ELR (cell line): ENCODE data around the gene PPP4R2.

Source experiments
- DNase-seq: peaks from one replicate; pipeline ENCODE4 v3.0.0-alpha.2; 2015; ENCODE audit warnings: low read depth

PPP4R2 gene

DNA sequence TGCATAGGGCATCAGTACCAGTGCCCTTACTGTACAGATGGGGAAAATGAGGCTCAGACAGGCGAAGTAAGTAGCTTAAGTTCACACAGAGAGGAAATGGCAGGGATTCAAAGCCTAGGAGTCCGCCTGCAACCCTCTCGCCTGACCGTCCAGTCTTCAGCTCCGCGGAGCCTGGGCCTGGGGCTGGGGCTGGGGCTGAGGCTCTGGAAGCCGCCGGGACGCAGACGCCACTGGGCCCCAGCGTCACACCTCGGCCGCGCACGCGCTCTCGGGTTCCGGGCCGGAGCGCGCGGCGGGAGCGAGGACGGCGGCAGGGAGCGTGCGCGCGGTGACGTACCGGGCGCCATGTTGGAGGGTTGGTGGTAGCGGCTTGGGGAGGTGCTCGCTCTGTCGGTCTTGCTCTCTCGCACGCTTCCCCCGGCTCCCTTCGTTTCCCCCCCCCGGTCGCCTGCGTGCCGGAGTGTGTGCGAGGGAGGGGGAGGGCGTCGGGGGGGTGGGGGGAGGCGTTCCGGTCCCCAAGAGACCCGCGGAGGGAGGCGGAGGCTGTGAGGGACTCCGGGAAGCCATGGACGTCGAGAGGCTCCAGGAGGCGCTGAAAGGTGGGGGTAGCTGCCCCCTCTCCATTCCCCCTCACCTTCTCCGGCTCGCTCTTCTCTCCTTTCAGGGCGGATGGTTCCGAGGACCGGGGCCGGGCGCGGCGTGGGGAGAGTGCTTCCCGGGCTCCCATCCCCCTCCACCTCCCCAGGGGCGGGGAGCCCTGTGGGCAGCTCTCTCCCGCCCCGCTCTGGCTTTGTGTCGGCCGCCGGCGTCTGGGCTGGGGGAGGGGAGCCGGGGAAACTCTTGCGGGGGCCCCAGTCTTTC lies at the start of gene PPP4R2:
Gene PPP4R2, plus strand, starts transcription at position 339 of the 861 bp plus-strand sequence. Its CDS starts 227 bp downstream, at position 566.
- peak; percentile 89 for DNase-seq

GRCh38 chr3:72947715-72948490 lies 48.7 kb upstream of the PPP4R2 start:
- no peak for DNase-seq

- DNase-seq: no peak
These were observed 47.6 kb upstream of the PPP4R2 start for GRCh38 chr3:72949016-72949415.

DNA sequence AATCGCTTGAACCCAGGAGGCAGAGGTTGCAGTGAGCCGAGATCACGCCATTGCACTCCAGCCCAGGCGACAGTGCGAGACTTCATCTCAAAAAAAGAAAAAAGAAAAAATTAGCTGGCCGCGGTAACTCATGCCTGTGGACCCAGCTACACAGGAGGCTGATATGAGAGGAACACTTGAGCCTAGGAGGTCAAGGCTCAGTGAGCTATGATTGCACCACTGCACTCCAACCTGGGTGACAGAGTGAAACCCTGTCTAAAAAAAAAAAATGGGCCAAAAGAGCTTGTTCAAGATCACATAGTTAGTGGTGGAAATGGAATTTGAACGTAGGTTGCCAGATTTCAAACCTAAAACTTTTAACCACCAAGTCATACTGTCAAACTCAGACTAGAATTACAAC lies 46.2 kb upstream of the PPP4R2 start:
- no peak for DNase-seq

DNA sequence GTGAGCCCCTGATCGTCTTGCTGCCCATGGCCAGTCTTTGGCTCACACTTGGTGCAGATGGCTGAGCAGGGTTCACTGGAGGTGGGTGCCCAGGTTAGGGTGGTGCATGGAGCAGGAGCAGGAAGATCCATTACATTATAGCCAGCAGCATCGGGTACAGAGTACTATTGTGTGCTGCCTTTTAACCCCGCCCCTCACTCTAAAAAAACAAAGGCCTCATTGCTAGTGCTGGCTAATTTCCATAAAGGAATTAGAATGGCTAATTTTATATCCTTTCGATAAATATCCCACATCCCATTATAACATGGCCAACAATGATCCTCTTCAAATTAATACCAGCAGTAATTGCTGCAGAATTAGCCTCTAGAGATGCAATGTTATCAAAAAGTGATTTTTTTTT lies 45.8 kb upstream of the PPP4R2 start:
- no peak for DNase-seq

- DNase-seq: no peak
These were observed 45.3 kb upstream of the PPP4R2 start for GRCh38 chr3:72951259-72951722.

DNA sequence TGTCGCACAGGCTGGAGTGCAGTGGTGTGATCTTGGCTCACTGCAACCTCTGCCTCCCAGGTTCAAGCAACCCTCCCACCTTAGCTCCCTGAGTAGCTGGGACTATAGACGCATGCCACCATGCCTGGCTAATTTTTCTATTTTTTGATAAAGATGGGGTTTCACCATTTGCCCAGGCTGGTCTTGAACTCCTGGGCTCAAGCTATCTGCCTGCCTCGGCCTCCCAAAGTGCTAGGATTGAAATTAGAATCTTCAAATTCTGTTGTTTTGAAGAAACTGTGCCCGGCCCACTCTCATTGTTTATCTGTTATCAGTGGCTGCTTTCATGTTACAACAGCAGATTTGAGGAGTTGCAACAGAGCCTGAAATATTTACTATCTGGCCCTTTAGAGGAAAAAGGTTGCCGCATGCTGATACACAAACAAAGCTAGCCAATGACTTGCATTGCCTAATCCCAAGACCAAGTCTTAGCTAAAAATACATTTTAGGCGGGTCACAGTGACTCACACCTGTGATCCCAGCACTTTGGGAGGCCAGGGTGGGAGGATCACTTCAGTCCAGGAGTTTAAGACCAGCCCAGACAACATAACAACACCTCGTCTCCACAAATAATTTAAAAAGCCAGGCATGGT lies 43.2 kb upstream of the PPP4R2 start:
- DNase-seq: no peak

DNA sequence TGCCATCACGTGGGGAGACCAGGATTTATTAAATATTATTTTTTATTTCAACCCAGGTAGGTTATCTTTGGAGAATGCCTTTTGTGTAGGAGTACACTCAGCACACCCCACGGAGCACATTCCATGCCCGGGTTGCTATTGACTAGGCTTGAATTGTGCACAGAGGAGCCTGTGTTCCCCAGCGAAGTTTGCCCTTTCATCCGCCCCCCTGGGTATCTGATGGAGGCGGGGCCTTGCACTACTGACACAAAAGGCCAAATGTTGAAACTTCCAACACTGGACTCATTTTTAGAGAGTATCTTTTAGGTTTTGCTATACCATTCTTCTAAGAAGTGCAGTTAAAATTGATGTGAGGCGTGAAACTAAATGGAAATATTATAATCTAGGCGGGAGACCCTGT lies 39.3 kb upstream of the PPP4R2 start:
- DNase-seq: no peak

DNA sequence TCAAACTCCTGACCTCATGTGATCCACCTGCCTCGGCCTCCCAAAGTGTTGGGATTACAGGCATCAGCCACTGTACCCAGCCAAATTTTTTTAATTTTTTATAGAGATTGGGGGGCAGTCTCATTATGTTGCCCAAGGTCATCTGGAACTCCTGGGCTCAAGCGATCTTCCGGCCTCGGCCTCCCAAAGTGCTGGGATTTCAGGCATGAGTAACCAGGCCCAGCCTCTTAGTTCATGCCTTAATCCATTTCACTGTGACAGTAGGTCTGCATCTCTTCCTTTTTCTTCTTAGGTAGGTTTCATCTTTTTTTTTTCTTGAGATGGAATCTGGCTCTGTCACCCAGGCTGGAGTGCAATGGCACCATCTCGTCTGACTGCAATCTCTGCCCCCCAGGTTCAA lies 37.3 kb upstream of the PPP4R2 start:
- no peak for DNase-seq

DNA sequence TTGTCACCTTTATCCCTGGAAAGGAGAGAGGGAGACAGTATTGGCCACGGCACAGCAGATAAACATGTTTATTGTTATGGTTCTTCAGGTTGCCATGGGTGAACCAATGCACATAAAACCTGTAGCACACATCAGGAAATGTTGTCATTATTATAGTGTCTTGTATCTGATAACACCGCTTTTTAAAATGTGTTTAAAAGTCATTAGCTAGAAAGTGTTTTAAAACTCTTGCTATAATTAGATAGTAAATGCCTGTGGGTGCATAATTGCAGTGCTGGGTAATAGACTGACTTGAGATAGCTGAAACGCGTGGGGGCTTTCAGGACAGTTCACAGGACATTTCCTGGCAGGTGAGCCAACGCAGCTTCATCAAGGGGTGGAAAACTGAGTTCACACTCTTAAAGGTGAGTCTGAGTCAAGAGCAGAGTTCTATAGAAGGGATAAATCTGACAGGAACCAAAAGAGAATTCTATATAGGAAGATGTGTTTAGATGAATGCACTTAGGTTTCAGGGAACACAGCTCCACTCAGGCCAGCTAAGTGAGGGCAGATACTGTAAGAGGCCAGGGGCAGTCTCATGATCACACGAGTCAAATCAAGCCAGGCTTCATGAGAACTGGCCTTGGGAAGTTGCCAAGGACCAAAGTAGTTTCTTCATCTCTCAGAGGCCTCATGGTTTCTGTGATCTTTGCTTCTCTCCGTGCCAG lies 35.6 kb upstream of the PPP4R2 start:
- DNase-seq: no peak

- DNase-seq: no peak
These were observed 34.9 kb upstream of the PPP4R2 start for GRCh38 chr3:72961752-72962151.

DNA sequence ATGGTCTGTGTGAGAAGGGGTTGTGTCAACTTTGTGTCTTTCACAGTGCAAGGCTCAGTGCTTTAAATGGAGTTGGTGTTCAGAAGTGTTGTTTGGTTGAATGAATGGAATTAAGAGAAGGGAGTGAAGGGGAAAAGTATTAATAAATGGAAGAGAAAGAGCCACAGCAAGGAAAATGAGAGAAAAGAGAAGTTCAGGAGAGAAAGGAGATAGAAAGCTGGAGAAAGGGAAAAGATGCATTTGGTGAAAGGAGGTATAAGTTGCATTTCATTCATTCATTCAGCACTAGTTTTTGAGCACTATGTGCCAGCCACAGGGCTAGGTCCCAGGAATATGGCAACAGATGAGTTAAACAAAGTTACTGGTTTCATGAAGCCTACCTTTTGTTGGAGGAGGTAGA lies 34.3 kb upstream of the PPP4R2 start:
- DNase-seq: no peak

DNA sequence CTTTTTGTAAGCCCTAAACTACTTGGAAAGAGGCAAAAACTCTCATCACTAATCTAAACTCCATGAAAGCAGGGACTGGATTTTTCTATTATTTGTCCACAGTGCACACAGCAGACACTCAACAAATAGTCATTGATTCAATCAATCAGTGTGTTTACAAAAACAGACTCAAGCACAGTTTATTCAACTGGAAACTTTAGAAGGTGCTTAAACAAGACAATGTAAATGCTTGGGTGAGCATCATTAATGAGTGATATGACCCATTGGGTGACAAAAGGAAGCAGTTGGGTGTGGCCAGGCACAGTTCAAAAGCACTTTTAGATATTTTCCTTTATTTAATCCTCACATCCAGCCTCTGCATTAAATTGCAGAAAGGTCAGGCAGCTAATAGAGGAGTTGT lies 32.0 kb upstream of the PPP4R2 start:
- no peak for DNase-seq

DNA sequence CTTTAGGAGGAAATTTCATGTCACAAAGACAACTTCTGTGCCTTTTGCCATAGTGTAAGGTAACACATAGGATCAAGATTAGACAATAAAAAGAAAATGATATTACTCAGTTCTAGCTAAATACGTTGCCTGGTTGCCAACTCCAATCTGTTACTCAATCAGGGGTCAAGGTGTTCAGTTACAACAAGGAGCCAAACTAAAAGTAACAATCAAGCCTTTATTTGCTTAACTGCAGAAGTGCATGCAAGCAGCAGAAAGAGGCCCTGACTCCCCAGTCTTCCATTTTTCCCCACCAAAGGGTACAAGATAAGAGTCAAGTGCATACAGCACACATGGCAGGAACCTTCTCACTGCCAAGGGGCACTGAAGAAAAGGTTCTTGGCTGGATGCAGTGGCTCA lies 28.3 kb upstream of the PPP4R2 start:
- DNase-seq: no peak

- DNase-seq: no peak
These were observed 26.8 kb upstream of the PPP4R2 start for GRCh38 chr3:72969766-72970165.

DNA sequence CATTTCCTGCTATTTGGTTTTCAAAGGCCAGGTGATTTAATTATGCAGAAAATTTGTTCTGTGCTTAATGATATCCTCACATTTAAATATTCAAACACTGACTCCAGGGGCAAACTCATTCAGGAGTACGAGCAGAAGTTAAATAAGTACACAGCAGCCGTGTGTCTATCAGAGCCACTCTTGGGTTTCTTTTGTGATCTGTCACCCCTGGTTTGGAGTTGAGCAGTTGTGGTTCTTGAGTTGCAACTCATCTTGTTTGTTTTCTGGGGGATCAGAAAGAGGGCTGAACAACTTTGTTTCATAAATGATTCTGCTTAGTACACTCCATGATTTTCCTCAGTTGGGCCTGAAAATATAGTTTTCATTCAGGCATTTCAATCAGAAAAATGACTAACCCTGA lies 25.7 kb upstream of the PPP4R2 start:
- DNase-seq: no peak

DNA sequence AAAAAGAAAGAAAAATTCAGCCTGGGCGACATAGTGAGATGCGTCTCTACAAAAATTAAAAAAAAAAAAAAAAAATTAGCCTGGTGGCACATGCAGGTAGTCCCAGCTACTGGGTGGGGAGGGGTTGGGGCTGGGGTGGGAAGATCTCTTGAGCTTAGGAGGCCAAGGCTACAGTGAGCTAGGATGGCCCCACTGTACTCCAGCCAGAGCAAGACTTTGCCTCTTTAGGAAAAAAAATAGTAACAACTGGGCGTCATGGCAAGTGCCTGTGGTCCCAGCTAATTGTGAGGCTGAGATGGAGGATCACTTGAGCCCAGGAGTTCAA lies 23.9 kb upstream of the PPP4R2 start:
- DNase-seq: no peak

- peak; percentile 12 for DNase-seq
These were observed 23.4 kb upstream of the PPP4R2 start for GRCh38 chr3:72973031-72973723.

GRCh38 chr3:72973786-72974185 lies 22.8 kb upstream of the PPP4R2 start:
- DNase-seq: no peak

- DNase-seq: no peak
These were observed 21.7 kb upstream of the PPP4R2 start for GRCh38 chr3:72974956-72975355.

- DNase-seq: peak; percentile 73
These were observed 20.3 kb upstream of the PPP4R2 start for GRCh38 chr3:72976281-72976741.
